Measurements from ENCODE around the gene PPIP5K2. TPM values are rescaled to one million over a fixed set of nuclear protein-coding genes. Genes with fewer than 3 reads are reported as not detected.

PPIP5K2 gene
- total RNA-seq, 1 donor, result 104 TPM

DNA sequence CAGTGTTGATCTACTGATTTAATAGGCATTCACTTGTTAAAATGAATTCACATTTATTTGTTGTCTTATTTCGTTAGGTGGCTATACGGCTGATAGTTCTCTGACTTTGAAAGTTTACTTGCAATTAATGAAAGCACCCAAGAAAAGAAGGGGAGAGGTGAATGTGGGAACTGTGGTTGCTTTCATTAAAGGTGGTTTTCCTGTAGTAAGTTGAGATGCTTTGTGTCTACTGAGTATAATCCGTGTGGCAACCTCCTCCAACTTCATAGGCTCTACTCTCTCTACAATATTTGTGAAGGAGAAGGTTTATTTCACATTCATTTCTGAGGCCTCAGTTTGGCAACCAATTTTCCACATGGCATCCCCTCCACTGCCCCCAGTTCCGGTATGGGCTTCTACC is 125.7 kb downstream of the PPIP5K2 start:
- no peak overlapping the region for H3K4me3 ChIP-seq (ENCODE audit: low read depth, low read length)
- no peak for TF ChIP-seq CTCF (IDR thresholded peaks at IDR 0.05; ENCODE audit: insufficient read depth, low read depth, low read length)
- DNase-seq (ENCODE audit: low read depth), result no peak

GRCh38 chr5:103247118-103247517 is 127.0 kb downstream of the PPIP5K2 start:
- no peak for TF ChIP-seq CTCF (IDR thresholded peaks at IDR 0.05; ENCODE audit: insufficient read depth, low read depth, low read length)
- no peak for DNase-seq (ENCODE audit: low read depth)
- H3K4me3 ChIP-seq (ENCODE audit: low read depth, low read length), result no peak overlapping the region

DNA sequence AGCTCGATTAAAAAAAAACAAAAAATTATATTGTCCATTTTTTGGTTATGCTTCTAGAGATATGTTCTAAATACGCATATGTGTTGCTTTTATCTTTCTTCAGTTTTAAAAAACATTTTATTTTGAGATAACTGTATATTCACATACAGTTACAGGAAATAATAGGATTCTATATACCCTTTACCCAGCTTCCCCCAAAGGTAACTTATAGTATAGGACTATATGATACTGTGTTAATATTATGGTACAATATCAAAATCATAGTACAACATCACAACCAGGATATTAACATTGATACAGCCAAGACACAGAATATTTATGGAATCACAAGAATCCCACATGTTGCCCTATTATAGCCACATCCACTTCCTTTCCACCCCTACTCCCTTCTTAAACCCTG is 129.0 kb downstream of the PPIP5K2 start:
- DNase-seq (ENCODE audit: low read depth), result no peak
- no peak for TF ChIP-seq CTCF (IDR thresholded peaks at IDR 0.05; ENCODE audit: insufficient read depth, low read depth, low read length)
- no peak overlapping the region for H3K4me3 ChIP-seq (ENCODE audit: low read depth, low read length)

DNA sequence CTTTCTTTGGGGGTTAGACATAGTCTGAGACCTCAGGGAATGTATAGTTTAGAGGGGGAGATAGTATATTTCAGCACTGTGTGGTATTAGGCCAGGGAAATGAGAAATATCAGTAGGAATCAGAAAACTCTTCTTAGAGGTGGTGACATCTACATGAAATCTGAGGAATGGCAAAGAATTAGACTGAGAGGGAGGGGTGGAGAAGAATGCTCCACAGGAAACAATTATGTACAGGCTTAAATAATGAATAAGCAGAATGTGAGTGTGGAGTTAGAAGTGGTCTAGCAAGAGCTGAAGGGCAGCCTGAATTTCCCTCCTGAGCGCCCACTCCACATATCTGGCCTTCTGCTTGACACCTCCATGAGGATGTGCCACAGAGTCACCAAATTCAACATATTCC is 134.8 kb downstream of the PPIP5K2 start:
- no peak overlapping the region for H3K4me3 ChIP-seq (ENCODE audit: low read depth, low read length)
- no peak for TF ChIP-seq CTCF (IDR thresholded peaks at IDR 0.05; ENCODE audit: insufficient read depth, low read depth, low read length)
- no peak for DNase-seq (ENCODE audit: low read depth)

- TF ChIP-seq CTCF (IDR thresholded peaks at IDR 0.05; ENCODE audit: insufficient read depth, low read depth, low read length), result no peak
- no peak for DNase-seq (ENCODE audit: low read depth)
- H3K4me3 ChIP-seq (ENCODE audit: low read depth, low read length), result no peak overlapping the region
These were observed 135.6 kb downstream of the PPIP5K2 start for GRCh38 chr5:103255691-103256090.

DNA sequence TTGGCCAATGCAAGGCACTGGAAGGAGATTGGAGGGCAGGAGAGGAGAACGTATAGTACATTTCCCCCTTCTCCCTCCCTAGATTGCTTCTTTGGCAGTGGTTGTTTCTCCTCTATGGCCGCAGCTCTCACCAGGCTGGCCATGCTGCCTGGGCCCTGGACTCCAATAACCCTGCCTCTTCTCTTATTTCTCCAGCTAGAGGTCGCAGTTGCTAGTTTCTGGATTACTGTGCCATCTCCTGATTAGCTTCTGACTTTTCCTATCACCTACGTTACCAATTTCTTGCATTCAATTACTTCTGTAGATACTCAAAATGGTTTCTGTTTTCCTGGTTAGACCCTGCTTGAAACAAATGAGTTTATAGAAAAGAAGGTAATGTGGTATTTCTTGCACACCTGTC is 136.1 kb downstream of the PPIP5K2 start:
- peak; percentile 33 for TF ChIP-seq CTCF (IDR thresholded peaks at IDR 0.05; ENCODE audit: insufficient read depth, low read depth, low read length)
- H3K4me3 ChIP-seq (ENCODE audit: low read depth, low read length), result no peak overlapping the region
- DNase-seq (ENCODE audit: low read depth), result no peak

GRCh38 chr5:103258368-103258956 is 138.4 kb downstream of the PPIP5K2 start, which contains the start of gene MACIR:
MACIR (plus strand) TSS chr5:103258763; CDS start chr5:103275920, 17,157 bp downstream.
- DNase-seq (ENCODE audit: low read depth), result peak; percentile 97
- H3K4me3 ChIP-seq (ENCODE audit: low read depth, low read length), result peak within 1 kb of the TSS; percentile 83

More at GRCh38 chr5:103258368-103258956, 138.4 kb downstream of the PPIP5K2 start, which contains the start of gene MACIR:
- no peak for TF ChIP-seq CTCF (IDR thresholded peaks at IDR 0.05; ENCODE audit: insufficient read depth, low read depth, low read length)

Data from fibroblast of villous mesenchyme (primary cell).